GM21528 (cell line): ENCODE data around the gene TRPM2.

Experiments
- ATAC-seq: cut with Tn5 transposase; IDR thresholded peaks from one replicate; pipeline ENCODE4 v1.9.1; 2021; ENCODE audit warnings: mild to moderate bottlenecking, moderate library complexity; ENCODE audit not compliant: unreplicated experiment, low FRiP score

Gene TRPM2

DNA sequence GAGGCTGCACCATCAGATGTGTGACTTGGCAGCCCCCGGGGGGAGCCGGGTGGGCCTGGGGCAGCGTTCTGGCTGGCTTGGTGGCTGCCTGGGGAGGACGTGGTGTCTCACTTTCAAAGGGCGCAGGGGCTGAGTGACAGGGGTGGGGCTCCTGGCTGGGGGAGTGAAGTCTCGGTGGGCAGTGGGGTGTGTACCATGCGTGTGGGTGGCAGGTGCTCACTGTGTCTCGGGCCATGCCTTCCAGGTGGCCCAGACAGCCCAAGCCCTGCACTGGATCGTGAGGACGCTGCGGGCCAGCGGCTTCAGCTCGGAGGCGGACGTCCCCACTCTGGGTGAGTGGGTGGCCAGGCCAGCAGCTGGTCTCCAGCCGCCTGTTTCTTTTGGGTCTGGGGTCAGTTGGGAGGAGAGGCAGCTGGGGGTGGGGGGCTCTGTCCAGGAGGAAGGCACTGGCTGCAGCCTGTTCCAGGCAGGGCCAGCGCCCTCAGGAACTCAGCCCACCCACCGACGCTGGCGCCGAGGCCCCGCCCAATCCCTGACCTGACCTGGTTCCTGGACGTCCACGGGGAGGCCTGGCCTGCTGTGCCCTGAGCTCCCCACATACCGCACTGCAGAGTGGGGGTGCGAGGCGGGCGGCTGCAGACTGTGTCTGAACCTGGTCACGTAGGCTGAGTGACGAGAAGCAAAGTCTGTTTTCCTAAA is 71.3 kb downstream of the TRPM2 start:
- ATAC-seq: no peak

DNA sequence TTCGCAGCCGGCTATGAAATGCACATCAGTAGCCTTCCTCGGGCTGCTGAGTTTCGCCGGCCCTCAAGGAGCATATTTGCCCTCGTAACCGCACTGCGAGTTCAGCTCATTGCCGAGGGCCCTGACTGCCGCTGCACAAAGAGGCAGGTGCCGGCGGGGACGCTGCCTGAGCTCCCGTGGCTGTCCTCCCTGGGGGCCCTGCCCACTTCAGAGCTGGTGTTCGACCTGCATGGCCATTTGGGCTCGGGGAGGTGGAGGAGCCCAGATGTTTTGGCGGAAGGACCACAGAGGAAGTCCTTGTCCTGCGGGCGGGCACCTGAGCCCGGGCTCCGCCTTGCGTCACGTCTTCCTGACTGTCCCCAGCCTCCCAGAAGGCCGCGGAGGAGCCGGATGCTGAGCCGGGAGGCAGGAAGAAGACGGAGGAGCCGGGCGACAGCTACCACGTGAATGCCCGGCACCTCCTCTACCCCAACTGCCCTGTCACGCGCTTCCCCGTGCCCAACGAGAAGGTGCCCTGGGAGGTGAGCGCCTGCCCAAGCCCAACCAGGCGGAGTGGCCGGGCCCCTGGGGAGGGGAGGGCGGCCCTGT is 72.0 kb downstream of the TRPM2 start:
- no peak for ATAC-seq

DNA sequence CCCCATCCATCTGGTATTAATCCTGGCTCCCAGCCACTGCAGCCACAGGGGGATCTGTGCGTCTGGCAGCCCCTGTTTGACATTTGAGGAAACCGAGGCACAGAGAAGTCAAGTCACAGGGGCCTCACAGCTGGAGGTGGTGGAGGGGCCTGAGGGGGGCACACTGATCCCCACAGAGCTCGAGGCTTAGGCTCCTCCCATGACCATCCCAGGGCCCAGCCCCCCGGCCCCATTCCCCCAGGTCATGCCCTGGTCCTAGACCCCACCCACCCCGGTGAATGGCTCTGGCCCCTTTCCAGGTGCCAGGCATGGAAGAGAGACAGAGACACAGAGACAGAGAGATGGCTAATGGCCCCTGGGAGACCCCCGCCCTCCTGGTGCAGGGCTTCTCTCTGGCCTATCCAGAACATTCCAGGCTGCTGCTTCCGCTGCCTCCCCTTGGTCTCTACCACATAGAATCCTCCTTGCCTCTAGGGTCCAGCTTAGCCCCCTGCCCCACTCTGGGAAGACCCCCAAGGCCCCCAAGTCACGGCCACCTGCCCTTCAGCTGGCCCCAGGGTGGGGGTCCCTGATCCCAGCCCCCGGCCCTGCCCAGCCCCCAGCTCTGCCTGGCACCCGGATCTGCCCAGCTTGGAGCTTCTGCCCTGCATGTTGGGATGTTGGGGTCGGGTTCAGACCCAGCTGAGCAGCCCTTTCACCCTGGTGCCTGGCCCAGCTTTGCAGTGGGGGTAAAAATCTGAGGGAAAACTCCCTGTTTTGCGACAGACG is 72.7 kb downstream of the TRPM2 start:
- ATAC-seq: no peak

DNA sequence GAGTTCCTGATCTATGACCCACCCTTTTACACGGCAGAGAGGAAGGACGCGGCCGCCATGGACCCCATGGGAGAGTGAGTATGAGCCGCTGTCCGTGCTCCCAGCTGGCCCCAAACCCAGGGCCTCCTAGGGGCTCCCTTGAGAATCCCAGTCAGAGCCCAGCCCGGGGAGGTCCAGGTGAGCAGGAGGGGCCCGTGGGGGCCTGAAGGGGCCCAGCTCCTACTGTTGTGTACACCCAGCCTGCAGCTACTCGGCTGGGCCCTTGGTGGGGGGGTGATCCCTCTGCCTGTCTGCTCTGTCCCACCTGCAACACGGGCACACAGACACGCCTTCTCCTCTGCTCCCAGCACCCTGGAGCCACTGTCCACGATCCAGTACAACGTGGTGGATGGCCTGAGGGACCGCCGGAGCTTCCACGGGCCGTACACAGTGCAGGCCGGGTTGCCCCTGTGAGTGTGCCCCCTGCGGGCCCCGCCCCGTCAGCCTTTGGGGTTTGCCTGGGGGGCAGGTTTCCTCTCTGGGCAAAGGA is 73.3 kb downstream of the TRPM2 start:
- no peak for ATAC-seq

DNA sequence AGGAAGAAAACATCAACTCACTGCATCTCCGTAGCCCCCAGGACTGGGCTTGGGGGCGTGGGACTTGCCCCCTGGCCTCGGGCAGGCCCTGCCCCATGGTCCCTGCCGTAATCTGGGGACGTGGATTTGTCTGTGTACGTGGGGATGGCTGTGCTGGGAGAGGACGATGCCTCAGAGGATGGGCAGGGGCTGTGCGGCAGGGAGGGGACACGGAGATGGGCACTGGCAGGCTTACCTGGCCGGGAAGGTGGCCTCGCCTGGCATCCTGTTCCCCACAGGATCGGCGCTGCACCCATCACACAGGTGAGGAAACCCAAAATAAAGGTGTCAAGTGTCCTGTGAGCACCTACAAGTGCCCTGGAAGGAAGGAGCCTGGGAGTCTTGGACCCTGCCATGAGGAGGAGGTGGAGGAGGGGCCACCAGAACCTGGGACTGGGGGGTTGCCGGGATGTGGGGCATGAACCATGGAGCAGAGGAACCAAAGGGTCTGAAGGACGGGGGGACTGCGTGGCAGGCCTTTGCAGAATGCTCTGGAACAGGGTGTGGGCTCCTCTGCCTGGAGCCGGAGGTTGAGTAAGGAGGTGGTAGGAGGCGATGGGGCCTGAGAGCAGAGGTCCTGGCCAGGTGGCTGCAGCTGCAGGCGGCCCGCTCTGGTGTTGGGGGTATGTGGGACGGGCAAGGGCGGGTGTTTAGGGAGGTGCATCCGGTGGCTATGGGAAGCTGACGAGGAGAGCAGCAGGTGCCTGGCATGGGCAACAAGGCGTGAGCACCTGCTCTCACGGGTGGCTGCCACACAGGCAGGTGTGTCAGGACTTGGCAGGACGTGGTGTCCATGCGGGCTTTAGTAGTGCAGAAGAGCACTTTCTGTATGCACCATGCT is 74.1 kb downstream of the TRPM2 start:
- no peak for ATAC-seq

DNA sequence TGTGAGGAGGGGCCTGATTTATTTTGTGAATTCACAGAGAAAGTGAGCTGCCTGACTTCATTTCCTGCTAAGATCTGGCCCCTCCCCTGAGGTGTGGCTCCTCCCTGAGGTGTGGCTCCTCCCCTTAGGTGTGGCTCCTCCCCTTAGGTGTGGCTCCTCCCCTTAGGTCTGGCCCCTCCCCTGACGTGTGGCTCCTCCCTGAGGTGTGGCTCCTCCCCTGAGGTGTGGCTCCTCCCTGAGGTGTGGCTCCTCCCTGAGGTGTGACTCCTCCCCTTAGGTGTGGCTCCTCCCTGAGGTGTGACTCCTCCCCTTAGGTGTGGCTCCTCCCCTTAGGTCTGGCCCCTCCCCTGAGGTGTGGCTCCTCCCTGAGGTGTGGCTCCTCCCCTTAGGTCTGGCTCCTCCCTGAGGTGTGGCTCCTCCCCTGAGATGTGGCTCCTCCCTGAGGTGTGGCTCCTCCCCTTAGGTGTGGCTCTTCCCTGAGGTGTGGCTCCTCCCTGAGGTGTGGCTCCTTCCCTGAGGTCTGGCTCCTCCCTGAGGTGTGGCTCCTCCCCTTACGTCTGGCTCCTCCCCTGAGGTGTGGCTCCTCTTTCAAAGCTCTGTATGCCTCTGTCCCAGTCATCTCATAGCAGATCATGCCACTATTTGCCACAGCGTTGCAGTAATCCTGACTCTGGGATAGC is 75.0 kb downstream of the TRPM2 start:
- no peak for ATAC-seq

DNA sequence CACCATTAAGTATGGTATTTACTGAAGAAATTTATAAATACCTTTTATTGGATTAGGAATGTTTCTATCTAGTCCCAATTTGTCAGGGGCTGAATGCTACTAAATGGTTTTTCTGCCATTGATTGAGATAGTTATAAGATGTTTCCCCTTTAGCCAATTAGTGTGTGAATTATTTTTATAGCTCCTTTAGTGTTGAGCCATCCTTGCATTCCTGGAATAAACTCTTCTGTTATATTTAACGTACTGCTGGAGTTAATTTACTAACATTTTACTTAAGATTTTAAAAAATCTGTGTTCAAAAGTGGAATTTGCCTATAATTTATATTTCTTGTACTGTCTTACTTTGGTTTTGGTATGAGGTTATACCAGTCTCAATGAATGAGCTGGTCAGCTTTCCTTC is 76.5 kb downstream of the TRPM2 start:
- ATAC-seq: no peak

DNA sequence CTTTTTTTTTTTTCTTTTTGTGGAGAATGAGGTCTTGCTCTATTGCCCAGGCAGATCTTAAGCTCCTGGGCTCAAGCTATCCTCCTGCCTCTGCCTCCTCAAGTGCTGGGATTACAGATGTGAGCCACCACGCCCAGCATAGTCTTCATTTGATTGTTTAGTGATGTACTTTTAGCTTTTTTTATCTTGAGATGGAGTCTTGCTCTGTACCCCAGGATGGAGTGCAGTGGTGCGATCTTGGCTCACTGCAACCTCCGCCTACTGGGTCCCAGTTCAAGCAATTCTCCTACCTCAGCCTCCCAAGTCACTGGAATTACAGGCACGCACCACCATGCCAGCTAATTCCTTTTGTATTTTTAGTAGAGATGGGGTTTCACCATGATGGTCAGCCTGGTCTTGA is 77.9 kb downstream of the TRPM2 start:
- ATAC-seq: no peak

DNA sequence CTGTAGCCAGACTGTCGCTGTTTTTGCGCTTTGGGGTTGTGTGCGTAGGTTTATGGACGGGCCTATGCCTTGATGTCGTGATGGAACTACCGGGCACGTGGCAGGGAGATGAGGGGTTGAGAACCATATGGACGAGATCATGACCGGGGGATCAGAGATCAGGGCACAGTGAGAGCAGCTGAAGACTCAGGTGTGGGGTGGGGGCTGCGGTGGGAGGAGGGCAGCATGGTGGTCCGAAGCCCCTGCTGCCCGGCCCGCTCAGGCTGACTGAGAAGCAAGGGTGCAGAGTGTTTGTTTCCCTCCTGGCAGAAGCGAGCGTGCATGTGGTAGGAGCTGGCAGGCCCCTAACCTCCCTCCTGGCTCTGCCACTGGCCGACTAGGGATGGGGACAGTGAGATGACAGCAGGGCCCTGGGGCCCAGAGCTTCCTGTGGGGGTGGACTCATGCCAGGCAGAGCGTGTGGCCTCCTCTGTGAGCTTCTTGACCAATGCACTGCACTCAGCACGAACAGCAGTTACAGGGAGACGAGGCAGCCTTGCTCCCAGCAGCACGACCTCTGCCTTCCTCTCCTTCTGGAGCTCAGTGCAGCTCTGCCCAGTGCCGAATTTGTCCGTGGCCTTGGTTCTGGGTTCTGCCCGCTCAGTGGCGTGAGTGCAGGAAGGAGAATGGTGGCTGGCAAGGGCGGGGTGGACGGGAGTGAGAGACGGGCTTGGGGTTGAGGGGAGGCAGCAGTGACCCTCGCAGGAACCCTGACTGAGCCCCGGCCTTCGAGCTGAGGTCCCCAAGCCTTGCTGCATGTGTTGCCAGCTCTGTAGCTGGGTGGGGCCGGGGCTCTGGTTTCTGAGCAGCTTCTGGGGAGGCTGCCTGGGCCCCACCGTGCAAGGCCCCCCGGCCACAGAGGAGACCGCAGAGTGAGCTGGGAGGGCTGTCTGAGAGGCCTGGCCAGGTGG is 79.7 kb downstream of the TRPM2 start:
- no peak for ATAC-seq

DNA sequence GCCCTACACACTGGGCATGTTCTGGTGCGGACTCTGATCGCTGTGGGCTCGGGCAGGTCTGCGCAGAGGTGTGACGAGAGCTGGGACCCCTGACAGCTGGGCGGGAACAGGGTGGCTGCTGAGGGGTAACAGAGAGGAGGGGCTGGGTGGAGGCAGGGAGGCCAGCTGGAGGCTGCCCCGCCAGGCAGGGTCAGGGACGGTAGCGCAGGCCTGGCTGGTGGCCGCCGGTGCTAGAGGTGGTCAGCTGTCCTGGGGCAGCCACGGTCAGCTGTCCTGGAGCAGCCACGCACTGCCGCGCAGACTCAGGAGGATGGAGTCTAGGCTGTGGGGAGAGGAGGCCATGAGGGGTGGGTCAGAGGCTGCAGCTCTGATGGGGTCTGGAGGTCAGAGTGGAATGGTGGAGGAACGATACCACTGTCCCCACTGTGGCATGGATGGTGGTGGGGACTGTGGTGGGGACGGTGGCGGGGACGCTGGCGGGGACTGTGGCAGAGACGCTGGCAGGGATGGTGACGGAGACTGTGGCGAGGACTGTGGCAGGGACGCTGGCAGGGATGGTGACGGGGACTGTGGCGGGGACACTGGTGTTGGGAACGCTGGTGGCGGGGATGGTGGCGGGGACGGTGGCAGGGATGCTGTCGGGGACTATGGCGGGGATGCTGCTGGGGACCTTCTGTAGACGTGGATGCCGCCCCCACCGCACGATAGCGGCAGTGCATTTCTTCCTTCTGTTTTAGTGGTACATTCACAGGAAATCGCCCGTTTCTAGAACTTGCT is 80.6 kb downstream of the TRPM2 start:
- no peak for ATAC-seq

DNA sequence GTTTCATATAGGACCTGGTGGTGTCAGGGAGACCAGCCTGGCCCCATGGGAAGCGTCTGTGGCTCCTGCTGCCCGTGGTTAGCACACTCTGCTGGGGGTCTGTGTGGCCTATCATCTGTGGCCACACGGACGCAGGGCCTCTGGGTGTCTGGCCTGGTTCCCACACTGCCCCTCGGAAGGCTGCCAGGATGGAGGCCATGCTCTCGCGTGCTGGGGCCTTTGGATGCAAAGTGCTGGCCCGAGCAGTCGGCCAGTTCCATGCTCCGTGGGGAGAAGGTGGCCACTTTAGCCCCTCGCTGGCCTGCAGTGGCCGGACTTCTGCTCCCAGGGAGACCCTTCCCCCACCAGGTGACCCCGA is 81.1 kb downstream of the TRPM2 start:
- no peak for ATAC-seq

DNA sequence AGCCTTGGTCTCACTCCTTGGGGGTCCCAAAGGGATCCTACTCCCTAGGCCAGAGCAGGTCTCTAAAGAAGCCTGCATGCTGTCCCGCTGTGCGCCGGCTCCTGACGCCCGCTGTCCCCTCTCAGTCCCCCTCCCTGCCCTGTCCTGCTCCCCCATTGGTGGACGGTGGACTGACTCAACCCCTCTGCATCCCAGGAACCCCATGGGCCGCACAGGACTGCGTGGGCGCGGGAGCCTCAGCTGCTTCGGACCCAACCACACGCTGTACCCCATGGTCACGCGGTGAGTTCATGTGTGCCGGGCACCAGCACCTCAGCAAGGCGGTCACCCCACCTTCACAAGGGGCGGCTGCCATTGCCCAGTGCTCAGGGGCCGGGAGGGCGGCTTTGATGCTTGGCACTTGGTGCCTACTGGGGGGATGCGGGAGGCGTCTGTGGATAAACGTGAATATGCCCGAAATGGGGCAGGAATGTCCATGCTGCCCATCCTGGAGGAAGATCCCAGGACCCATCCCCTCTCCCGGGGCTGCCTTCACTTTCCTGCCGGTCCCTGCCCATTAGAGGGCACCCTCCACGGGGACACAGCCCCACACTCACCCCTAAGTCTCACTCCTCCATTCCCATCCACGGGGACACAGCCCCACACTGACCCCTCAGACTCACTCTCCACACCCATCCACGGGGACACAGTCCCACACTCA is 81.7 kb downstream of the TRPM2 start:
- no peak for ATAC-seq

DNA sequence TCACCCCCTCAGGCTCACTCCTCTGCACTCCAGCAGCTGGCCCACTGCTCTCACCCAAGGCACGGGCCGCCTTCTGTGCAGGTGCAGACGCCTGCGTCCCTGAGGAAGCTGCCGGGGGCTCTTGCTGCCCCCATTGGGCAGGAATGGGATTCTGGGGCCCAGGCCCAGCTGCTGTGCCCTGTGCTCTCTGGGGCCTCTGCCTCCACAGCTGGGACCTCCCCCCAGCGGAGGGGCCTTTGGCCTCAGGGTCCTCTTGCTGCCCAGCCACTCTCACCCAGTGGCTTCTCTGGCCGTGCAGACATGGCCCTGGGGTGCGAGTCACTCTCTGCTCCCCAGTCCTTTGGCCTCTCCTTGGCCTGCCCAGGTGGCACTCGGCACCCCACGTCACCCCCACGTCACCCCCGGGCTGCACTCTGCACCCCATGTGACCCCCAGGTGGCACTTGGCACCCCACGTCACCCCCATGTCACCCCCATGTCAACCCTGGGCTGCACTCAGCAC is 82.7 kb downstream of the TRPM2 start:
- no peak for ATAC-seq

DNA sequence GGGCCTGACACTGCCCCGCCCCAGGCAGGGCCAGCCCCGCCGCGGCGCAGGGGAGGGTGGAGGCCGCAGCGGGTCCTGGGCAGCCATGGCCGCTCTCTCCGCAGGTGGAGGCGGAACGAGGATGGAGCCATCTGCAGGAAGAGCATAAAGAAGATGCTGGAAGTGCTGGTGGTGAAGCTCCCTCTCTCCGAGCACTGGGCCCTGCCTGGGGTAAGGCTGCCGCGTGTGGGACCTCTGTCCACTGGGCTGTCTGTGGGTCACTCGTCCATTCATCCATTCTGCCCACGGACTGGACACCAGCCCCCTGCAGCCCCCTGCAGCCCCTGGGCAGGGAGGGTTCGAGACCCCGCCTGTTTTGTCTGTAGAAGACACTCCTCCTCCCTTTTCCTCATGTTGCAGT is 83.5 kb downstream of the TRPM2 start:
- no peak for ATAC-seq

DNA sequence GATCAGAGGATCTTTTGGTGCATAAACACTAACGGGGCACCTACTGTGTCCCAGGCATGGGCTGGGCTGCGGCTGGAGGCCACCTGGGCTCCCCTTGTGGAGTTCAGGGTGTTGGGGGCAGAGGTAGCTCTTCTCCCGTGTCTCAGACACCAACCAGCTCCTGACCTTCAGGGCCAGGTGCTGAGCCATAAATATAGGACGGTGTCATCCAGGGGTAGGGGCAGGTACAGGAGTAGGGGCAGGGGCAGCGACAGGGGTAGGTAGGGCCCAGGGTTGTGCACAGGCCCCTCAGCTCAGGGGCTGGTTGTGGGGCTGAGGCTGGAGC is 83.9 kb downstream of the TRPM2 start:
- ATAC-seq: no peak

DNA sequence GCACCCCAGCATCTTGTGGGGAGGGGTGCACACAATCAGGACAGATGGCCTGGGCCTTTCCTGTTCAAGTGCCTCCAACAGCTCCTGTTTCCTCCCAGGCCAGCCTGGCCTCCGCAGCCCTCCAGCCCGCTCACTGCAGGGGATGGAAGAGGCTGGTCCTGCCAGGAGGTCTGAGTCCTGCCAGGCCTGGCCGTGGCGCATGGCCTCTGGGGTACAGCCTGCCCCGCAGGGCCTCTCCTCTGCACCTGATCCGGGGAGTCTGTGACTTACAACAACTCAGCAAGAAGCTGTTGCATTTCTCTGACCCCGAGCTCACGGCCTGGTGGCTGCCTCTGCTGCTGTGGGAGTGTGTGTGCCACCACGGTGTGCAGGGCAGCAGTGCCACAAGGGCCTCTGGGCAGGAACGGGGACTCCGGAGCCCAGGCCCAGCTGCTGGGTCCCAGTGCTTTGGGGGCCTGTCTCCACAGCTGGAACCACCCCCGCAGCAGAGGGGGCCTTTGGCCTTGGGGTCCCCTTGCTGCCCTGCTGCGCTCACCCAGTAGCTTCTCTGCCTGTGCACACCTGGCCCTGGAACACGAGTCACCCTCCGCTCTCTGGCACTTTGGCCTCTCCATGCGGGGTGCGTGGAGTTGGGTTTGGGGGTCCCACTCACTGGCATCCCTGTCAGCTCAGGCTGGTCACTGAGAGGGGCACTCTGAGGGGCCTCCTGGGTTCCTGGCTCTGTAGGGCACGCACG is 84.4 kb downstream of the TRPM2 start:
- no peak for ATAC-seq
